ENCODE measurements around the gene TBC1D2B. TPM values are rescaled to one million over a fixed set of nuclear protein-coding genes. Genes with fewer than 3 reads are reported as not detected.

The TBC1D2B gene
- total RNA-seq, 1 donor from 2014 or later: 49.6 TPM

- DNase-seq (ENCODE audit: low spot score): no peak
Measured at GRCh38 chr15:77945566-77945965, 131.9 kb downstream of the TBC1D2B start.

Other genes with a start within 250 kb of the TBC1D2B start
- gene SH2D7, start 14.8 kb upstream of the TBC1D2B start, total RNA-seq (ENCODE audit: insufficient read depth, low replicate concordance): 0.24 TPM
- 8.4 TPM for gene CIB2, start 53.7 kb upstream of the TBC1D2B start, total RNA-seq (ENCODE audit: insufficient read depth, low replicate concordance)
- gene IDH3A, start 71.7 kb upstream of the TBC1D2B start, total RNA-seq (ENCODE audit: insufficient read depth, low replicate concordance): 101 TPM
- 1.2 TPM for gene ACSBG1, start 156.9 kb upstream of the TBC1D2B start, total RNA-seq (ENCODE audit: insufficient read depth, low replicate concordance)
- gene DNAJA4, start 186.9 kb upstream of the TBC1D2B start, total RNA-seq (ENCODE audit: insufficient read depth, low replicate concordance): 30.1 TPM
- gene SKIC8, start 221.9 kb upstream of the TBC1D2B start, total RNA-seq (ENCODE audit: insufficient read depth, low replicate concordance): 66.9 TPM

Data from umbilical cord (tissue), 2 donors.